ENCODE results near the gene CLNS1A. TPM values are rescaled to one million over a fixed set of nuclear protein-coding genes. Genes with fewer than 3 reads are reported as not detected.

The CLNS1A gene
- total RNA-seq, result 153 and 157 TPM in 2 replicates

GRCh38 chr11:77637345-77638165, at the start of gene CLNS1A:
Gene CLNS1A (minus strand): TSS chr11:77637794. CDS start chr11:77637714, 80 bp downstream.
- Mint-ChIP-seq H3K36me3 (ENCODE audit: low read depth) (peaks cover 42% of the 10 kb centered on the region), H3K4me1 (ENCODE audit: low read depth) (peaks cover 27% of the 10 kb centered on the region), H3K4me3 (ENCODE audit: low read depth) (peak within 1 kb of the TSS; percentile 90), H3K9me3 (peaks cover 11% of the 10 kb centered on the region), H3K27ac (peak within 1 kb of the TSS; percentile 91), H3K27me3 (ENCODE audit: low read depth) (no peaks in the 10 kb centered on the region)
- intact Hi-C loops (cut with micrococcal nuclease), result loop anchor here (1.0 to 10.0 kb wide), 3 partner anchors 70 to 717 kb away; partner anchors contain the start of gene AAMDC
- DNase-seq (ENCODE audit: low spot score), result peak; percentile 76

GRCh38 chr11:77687088-77687487, 49.5 kb upstream of the CLNS1A start:
- no peak for DNase-seq (ENCODE audit: low spot score)
- intact Hi-C loops (cut with micrococcal nuclease), result no loop called here
- H3K4me1 Mint-ChIP-seq (ENCODE audit: low read depth), result no peaks in the 10 kb centered on the region
- H3K27ac Mint-ChIP-seq, result no peak overlapping the region
- H3K27me3 Mint-ChIP-seq (ENCODE audit: low read depth), result no peaks in the 10 kb centered on the region
- no peak overlapping the region for H3K4me3 Mint-ChIP-seq (ENCODE audit: low read depth)
- peaks cover 55% of the 10 kb centered on the region for H3K36me3 Mint-ChIP-seq (ENCODE audit: low read depth)
- H3K9me3 Mint-ChIP-seq, result no peaks in the 10 kb centered on the region

- H3K27ac Mint-ChIP-seq, result peak overlapping the region; percentile 19
- no peak for DNase-seq (ENCODE audit: low spot score)
- intact Hi-C loops (cut with micrococcal nuclease), result no loop called here
- H3K27me3 Mint-ChIP-seq (ENCODE audit: low read depth), result no peaks in the 10 kb centered on the region
- H3K4me3 Mint-ChIP-seq (ENCODE audit: low read depth), result no peak overlapping the region
- H3K4me1 Mint-ChIP-seq (ENCODE audit: low read depth), result no peaks in the 10 kb centered on the region
- H3K9me3 Mint-ChIP-seq, result no peaks in the 10 kb centered on the region
- H3K36me3 Mint-ChIP-seq (ENCODE audit: low read depth), result peaks cover 70% of the 10 kb centered on the region
Observed at GRCh38 chr11:77677138-77677537, 39.5 kb upstream of the CLNS1A start.

GRCh38 chr11:77672264-77672663, 34.7 kb upstream of the CLNS1A start:
- no peak for DNase-seq (ENCODE audit: low spot score)
- no peaks in the 10 kb centered on the region for H3K27me3 Mint-ChIP-seq (ENCODE audit: low read depth)
- no peaks in the 10 kb centered on the region for H3K4me1 Mint-ChIP-seq (ENCODE audit: low read depth)
- H3K4me3 Mint-ChIP-seq (ENCODE audit: low read depth), result no peak overlapping the region
- H3K36me3 Mint-ChIP-seq (ENCODE audit: low read depth), result peaks cover 81% of the 10 kb centered on the region
- intact Hi-C loops (cut with micrococcal nuclease), result no loop called here
- no peaks in the 10 kb centered on the region for H3K9me3 Mint-ChIP-seq
- H3K27ac Mint-ChIP-seq, result no peak overlapping the region

GRCh38 chr11:77669848-77670511, 32.4 kb upstream of the CLNS1A start:
- Mint-ChIP-seq H3K9me3 (no peaks in the 10 kb centered on the region), H3K36me3 (ENCODE audit: low read depth) (peaks cover 78% of the 10 kb centered on the region), H3K4me3 (ENCODE audit: low read depth) (no peak overlapping the region), H3K27me3 (ENCODE audit: low read depth) (no peaks in the 10 kb centered on the region), H3K27ac (no peak overlapping the region), H3K4me1 (ENCODE audit: low read depth) (no peaks in the 10 kb centered on the region)
- intact Hi-C loops (cut with micrococcal nuclease), result no loop called here
- DNase-seq (ENCODE audit: low spot score), result no peak

GRCh38 chr11:77668760-77669159, 31.2 kb upstream of the CLNS1A start:
- no peaks in the 10 kb centered on the region for H3K9me3 Mint-ChIP-seq
- no peak for DNase-seq (ENCODE audit: low spot score)
- peaks cover 66% of the 10 kb centered on the region for H3K36me3 Mint-ChIP-seq (ENCODE audit: low read depth)
- intact Hi-C loops (cut with micrococcal nuclease), result no loop called here
- no peak overlapping the region for H3K4me3 Mint-ChIP-seq (ENCODE audit: low read depth)
- H3K27ac Mint-ChIP-seq, result no peak overlapping the region
- H3K27me3 Mint-ChIP-seq (ENCODE audit: low read depth), result no peaks in the 10 kb centered on the region
- H3K4me1 Mint-ChIP-seq (ENCODE audit: low read depth), result no peaks in the 10 kb centered on the region

GRCh38 chr11:77665240-77665965, 27.8 kb upstream of the CLNS1A start:
- Mint-ChIP-seq H3K4me3 (ENCODE audit: low read depth) (no peak overlapping the region), H3K9me3 (no peaks in the 10 kb centered on the region), H3K27me3 (ENCODE audit: low read depth) (no peaks in the 10 kb centered on the region), H3K36me3 (ENCODE audit: low read depth) (peaks cover 40% of the 10 kb centered on the region), H3K27ac (no peak overlapping the region), H3K4me1 (ENCODE audit: low read depth) (no peaks in the 10 kb centered on the region)
- intact Hi-C loops (cut with micrococcal nuclease), result no loop called here
- no peak for DNase-seq (ENCODE audit: low spot score)

GRCh38 chr11:77661670-77662069, 24.1 kb upstream of the CLNS1A start:
- Mint-ChIP-seq H3K4me3 (ENCODE audit: low read depth) (no peak overlapping the region), H3K27ac (no peak overlapping the region), H3K4me1 (ENCODE audit: low read depth) (no peaks in the 10 kb centered on the region), H3K9me3 (no peaks in the 10 kb centered on the region), H3K27me3 (ENCODE audit: low read depth) (no peaks in the 10 kb centered on the region), H3K36me3 (ENCODE audit: low read depth) (peaks cover 11% of the 10 kb centered on the region)
- intact Hi-C loops (cut with micrococcal nuclease), result no loop called here
- DNase-seq (ENCODE audit: low spot score), result no peak

- DNase-seq (ENCODE audit: low spot score), result no peak
- H3K9me3 Mint-ChIP-seq, result no peaks in the 10 kb centered on the region
- H3K27me3 Mint-ChIP-seq (ENCODE audit: low read depth), result no peaks in the 10 kb centered on the region
- no peak overlapping the region for H3K27ac Mint-ChIP-seq
- no peak overlapping the region for H3K4me3 Mint-ChIP-seq (ENCODE audit: low read depth)
- intact Hi-C loops (cut with micrococcal nuclease), result no loop called here
- peaks cover 6% of the 10 kb centered on the region for H3K36me3 Mint-ChIP-seq (ENCODE audit: low read depth)
- H3K4me1 Mint-ChIP-seq (ENCODE audit: low read depth), result no peaks in the 10 kb centered on the region
Observed at GRCh38 chr11:77660947-77661346, 23.4 kb upstream of the CLNS1A start.

- Mint-ChIP-seq H3K27ac (no peak overlapping the region), H3K27me3 (ENCODE audit: low read depth) (no peaks in the 10 kb centered on the region), H3K9me3 (no peaks in the 10 kb centered on the region), H3K4me3 (ENCODE audit: low read depth) (no peak overlapping the region), H3K4me1 (ENCODE audit: low read depth) (no peaks in the 10 kb centered on the region), H3K36me3 (ENCODE audit: low read depth) (no peaks in the 10 kb centered on the region)
- intact Hi-C loops (cut with micrococcal nuclease), result no loop called here
- DNase-seq (ENCODE audit: low spot score), result no peak
Observed at GRCh38 chr11:77658213-77659013, 20.8 kb upstream of the CLNS1A start.

GRCh38 chr11:77656362-77656761, 18.8 kb upstream of the CLNS1A start:
- Mint-ChIP-seq H3K9me3 (no peaks in the 10 kb centered on the region), H3K36me3 (ENCODE audit: low read depth) (no peaks in the 10 kb centered on the region), H3K27ac (no peak overlapping the region), H3K27me3 (ENCODE audit: low read depth) (no peaks in the 10 kb centered on the region), H3K4me3 (ENCODE audit: low read depth) (no peak overlapping the region), H3K4me1 (ENCODE audit: low read depth) (no peaks in the 10 kb centered on the region)
- no peak for DNase-seq (ENCODE audit: low spot score)
- intact Hi-C loops (cut with micrococcal nuclease), result no loop called here

GRCh38 chr11:77654770-77655434, 17.3 kb upstream of the CLNS1A start:
- intact Hi-C loops (cut with micrococcal nuclease), result no loop called here
- no peak overlapping the region for H3K4me3 Mint-ChIP-seq (ENCODE audit: low read depth)
- H3K27me3 Mint-ChIP-seq (ENCODE audit: low read depth), result peaks cover 1% of the 10 kb centered on the region
- no peaks in the 10 kb centered on the region for H3K9me3 Mint-ChIP-seq
- H3K27ac Mint-ChIP-seq, result no peak overlapping the region
- no peaks in the 10 kb centered on the region for H3K36me3 Mint-ChIP-seq (ENCODE audit: low read depth)
- DNase-seq (ENCODE audit: low spot score), result no peak
- no peaks in the 10 kb centered on the region for H3K4me1 Mint-ChIP-seq (ENCODE audit: low read depth)

Data from activated T-helper 2 cell treated with anti-CD3 and anti-CD28 coated beads, Interferon-gamma antibody, Interleukin-2, Interleukin-4, amounts not matched to agents 10 μg/mL and 5 μg/mL and 100 μg/mL, durations not matched to agents 14 hours and 24 hours and 36 hours (primary cell).